Left lobe of liver (tissue), 2 donors: ENCODE measurements around the gene YPEL1. TPM values are rescaled to one million over a fixed set of nuclear protein-coding genes. Genes with fewer than 3 reads are reported as not detected.
A peak's percentile ranks its signal among the peaks of the same experiment; 100 is the strongest.

Source experiments
- ATAC-seq: fragments of 200-7000 bp; cut with Tn5 transposase; one replicate; pipeline ENCODE4 v1.9.1; 2020; ENCODE audit warnings: mild to moderate bottlenecking, moderate library complexity
- DNase-seq: peaks from one replicate; pipeline ENCODE4 v3.0.0-alpha.2; 2020; ENCODE audit warnings: low spot score
- total RNA-seq: library from RNA; stranded (reverse); gene quantifications from one replicate; pipeline ENCODE4 v1.2.1, GENCODE V29; 2021
- donor health status: DM: no; HTN: no; CAD: no; lungs with moderate emphysema.
- donor health status: DM: no; HTN: yes; CAD: no.

YPEL1 gene
- total RNA-seq, 1 donor from 2014 or later, result 2.4 TPM

DNA sequence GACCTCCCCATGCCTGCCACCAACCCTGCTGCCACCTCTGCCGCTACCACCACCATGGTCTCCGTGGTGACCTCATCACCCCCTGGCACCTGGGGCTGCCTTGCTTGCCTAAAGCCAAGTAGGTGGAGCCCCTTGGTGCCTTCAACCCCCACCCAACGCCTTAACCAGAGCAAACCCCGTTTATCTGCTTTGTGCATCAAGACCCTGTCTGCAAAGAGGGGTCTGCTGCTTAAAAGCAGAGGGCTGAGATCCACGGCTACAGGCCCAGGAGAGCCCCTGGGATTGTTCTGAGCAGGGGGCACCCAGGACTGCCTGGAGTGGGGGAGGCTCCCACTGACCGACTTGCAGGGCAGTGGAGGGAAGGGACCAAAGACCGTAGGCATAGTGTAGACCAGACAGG is 74.7 kb downstream of the YPEL1 start:
- DNase-seq (no peak), ATAC-seq (no peak)

DNA sequence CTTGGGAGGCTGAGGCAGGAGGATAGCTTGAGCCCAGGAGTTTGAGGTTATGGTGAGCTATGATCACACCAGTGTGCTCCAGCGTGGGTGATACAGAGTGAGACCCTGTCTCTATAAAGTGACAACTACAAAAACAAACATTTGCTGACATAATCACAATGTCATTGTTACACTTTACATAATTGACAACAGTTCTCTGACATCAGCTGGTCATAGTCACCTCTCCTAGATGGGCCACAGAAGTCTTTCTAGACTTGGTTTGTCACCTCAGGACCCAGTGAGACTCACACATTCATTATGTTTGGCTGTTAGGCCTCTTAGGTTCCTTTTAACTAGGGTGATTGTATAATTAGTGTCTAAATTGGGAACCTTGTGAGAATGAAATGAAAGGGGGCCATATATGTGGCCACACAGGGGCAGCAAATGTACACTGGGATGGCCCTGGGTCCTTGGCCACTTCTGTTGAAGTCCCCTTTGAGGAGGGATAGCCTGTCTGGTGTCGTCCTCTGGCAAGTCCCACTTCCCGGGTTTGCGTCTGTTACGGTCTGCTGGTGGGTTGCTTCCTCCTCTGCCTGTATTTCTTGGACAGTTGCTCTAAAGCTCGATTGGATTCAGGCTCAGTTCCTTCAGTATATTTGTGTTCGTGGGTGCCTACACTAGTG is 75.6 kb downstream of the YPEL1 start:
- DNase-seq (no peak), ATAC-seq (no peak)

DNA sequence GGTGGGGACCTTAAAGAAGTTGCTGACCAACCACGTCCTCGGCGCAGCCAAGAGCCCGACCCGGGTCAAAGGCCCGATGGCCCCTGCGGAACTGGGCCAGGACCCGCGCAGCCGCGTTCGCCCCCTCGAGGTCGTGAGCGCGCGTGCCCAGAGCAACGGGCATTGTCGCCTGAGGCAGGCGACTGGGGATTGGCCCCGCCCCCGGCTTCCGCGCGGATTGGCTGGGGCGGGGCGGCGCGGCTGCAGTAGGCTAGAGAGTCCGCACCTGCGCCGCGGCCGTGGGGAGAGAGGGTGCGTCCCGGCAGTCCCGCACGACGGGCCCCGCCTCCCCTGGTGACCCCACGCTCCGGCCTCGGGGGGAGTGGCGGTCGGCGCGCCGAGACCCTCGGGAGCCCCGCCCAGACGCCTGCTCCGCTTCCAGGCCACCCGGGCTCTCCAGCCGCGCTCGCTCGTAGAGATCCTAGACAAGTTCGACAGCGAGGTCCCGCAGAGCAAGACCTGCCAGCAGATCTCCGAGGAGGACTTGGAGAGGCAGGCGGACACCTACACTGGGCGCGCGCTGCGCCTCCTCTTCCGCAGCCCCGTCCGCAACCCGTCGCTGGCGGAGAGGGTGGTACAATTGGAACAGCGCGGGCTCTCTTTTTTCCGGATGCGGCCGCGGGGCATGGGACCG is 78.1 kb downstream of the YPEL1 start:
- DNase-seq (peak; percentile 74), ATAC-seq (peak; percentile 91)

DNA sequence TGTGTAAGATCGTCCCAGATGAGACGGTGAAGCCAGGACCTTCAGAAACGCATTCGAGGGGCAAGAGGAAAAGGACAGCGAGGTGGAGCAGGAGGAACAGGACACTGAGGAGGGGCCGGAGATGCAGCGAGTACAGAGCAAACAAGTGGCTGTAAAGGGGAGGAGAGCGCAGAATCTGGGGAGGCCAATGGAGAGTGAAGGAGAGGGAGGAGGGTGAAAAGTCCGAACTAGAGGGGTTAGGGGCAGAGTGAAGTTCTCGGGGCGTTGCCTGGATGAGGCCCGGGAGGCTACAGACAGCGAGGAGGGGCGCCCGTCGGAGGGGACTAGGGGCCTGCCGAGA is 78.6 kb downstream of the YPEL1 start:
- ATAC-seq (no peak), DNase-seq (no peak)

DNA sequence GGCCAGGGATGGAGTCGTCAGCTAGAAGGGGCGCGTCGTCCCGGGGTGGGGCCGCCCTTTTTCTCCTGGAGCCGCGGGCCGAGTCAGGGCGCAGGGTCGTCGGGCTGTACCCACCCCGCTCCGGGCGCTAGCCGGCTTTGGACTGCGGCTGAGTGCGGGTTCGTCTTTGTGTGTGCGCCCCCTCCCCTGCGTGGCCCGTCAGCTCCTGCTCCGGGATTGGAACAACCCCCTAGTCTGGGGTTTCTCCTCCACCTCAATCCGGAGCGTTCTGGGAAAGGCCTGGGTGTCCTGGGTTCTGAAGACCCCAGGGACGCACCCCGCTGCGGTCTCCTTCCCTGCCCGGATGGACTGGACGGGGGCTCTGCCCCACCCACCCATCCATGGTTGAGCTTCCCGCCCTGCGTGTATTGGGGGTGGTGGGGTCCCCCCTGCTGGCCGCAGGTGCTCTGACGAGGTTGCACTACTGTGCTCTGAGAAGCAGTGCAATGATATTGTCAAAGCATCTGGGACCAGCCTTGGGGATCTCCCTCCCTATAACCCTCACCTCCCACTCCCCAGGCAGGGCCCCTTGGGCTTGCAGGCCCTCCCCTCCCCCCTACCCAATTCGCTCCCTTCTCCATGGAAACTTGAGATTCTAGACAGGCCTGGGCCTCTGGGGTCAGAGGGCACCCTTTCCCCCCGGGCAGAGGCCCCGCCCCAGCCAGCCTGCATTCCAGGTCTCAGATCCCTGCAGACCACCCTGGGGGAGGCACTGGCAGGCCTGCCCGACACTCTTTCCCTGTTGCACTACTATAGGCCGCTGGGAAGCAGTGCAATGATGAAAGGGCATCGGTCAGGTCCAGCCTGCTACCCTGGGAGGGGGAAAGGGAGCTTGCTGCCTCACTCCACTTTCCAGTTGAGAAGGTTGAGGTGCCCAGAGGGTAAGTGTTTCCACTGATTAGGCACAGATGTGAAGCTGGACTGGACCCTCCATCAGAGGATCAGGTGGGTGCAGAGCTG is 82.7 kb downstream of the YPEL1 start:
- no peak for ATAC-seq
- DNase-seq, result no peak

DNA sequence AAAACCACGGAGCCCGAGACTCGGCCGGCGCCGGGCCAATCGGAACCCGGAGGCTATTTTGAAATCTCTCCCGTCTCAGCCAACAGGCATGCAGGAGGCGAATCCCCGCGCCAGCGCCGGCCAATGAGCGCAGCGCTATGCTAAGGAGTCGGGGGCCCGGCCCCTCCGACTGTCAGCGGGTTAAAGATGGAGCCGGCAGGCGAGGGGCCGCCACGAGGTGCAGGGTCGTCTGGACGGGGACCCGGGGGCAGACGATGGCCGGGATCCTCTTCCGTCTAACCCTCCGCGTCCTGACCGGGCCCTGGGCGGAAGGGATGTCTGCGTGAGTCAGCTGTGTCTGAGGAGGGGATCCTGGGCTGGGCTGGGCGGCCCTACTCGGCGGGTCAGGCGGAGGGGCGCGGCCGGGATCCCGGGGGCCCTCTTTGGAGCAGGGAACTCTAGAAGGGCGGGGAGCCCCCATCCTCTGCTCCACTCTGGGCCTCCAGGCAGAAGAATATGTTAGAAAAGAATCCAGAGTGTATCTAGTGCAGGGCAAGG is 83.5 kb downstream of the YPEL1 start:
- ATAC-seq (peak; percentile 87), DNase-seq (peak; percentile 86)

DNA sequence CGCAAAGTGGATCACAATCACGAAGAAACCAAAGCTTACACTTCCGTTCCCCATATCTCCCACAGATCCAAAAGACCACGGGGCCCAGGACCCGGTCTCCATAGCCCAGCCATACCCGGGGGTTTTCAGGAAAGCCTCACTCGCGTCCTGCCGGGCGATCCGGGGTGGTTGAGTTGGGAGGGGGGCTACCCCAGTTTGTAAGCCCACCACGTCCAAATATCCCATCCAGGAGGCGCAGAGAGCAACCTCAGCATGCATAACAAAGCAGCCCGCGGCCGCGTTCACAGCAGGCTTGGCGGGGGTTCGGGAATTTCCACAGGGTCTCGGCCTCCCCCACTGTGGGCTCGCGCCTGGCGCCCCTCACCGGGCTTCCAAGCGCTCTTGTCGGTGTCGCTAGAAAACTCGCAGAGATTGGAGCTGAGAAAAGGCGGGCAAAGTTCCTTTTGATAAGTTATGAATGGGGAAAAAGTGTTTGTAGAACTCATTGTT is 84.0 kb downstream of the YPEL1 start:
- DNase-seq (no peak), ATAC-seq (no peak)

DNA sequence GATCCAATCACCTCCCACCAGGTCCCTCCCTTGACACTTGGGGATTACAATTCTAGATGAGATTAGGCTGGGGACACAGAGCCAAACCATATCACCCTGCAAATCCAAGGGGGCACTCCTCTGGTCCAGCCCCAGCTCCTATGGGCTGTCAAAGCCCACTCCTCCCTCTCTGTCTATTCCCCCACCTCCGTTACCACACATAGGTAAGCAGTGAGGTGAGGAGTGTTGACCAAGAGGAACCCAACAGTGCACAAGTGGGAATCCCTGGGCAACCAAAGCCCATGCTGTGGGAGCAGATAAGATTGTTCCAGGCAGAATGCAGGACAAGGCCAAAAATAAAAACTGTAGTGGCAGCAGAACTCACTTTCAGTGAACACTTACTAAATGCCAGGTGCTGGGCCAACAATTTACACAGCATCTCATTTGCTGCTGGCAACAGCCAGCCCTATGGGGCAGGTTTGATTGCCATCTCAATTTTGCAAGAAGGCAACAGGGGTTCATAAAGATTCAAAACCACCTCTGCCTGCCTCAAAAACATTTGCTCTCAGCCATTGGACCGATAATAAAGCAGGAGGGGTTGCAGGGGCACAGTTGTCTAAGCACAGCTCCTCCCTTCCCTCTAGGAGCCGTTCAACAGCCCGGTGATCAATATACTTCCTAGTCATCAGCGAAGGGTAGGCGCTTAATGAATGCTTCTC is 84.6 kb downstream of the YPEL1 start:
- no peak for DNase-seq
- ATAC-seq, result peak; percentile 6

DNA sequence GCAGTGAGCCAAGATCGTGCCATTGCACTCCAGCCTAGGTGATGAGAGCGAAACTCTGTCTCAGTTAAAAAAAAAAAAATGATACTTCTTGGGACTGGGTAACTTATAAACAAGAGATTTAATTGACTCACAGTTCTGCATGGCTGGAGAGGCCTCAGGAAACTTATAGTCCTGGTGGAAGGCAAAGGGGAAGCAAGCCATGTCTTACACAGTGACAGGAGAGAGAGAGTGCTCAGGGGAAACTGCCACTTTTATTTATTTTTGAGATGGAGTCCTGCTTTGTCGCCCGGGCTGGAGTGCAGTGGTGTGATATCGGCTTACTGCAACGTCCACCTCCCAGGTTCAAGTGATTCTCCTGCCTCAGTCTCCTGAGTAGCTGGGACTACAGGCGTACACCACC is 85.3 kb downstream of the YPEL1 start:
- no peak for ATAC-seq
- no peak for DNase-seq

Other genes with a start within 250 kb of the YPEL1 start
- 0.05 TPM for gene RIMBP3C, start 184.3 kb downstream of the YPEL1 start, total RNA-seq
- gene UBE2L3, start 168.1 kb downstream of the YPEL1 start, total RNA-seq, result 16.5 TPM
- 10.0 TPM for gene YDJC, start 105.8 kb downstream of the YPEL1 start, total RNA-seq
- 0.45 TPM for gene CCDC116, start 103.0 kb downstream of the YPEL1 start, total RNA-seq
- gene SDF2L1, start 93.5 kb downstream of the YPEL1 start, total RNA-seq, result 99.1 TPM
- gene PPIL2, start 69.8 kb downstream of the YPEL1 start, total RNA-seq, result 18.1 TPM
- gene MAPK1, start 131.9 kb upstream of the YPEL1 start, total RNA-seq, result 54.3 TPM
- 8.4 TPM for gene PPM1F, start 217.1 kb upstream of the YPEL1 start, total RNA-seq
- gene TOP3B, start 247.0 kb upstream of the YPEL1 start, total RNA-seq, result 24.0 TPM